ENCODE data around the gene BRSK1.

DNA sequence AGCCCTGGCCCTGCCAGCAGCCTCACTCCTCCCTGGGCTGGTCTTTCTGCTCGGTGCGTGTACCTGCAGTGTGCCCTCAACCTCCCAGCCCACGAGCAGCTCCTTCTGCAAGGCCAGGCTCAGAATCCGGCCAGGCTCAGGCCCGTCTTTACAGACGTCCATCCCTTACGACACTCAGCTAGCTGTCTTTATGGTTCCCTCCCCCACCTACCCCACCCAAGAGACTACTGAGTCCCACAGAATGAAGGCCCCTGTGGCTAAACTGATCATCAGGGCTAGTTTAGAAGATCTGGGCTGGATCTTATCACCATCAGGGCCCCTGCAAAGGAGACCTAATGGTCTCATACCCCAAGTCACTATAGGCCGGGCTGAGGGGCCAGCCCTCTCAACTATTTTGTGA, 30.6 kb downstream of the BRSK1 start:
- no peak for TF ChIP-seq CTCF (conservative IDR thresholded peaks at IDR 0.05; ENCODE audit: low read depth, low read length)
- no peak for TF ChIP-seq EZH2 (IDR thresholded peaks at IDR 0.05; ENCODE audit: low read length, unreplicated experiment)

Measured in PC-3 (cell line).